Endothelial cell of umbilical vein (primary cell): ENCODE results near the gene PPP1R13L. TPM values are rescaled to one million over a fixed set of nuclear protein-coding genes. Genes with fewer than 3 reads are reported as not detected.
A peak's percentile ranks its signal among the peaks of the same experiment; 100 is the strongest.
"Not testable (repeated sequence)": the region's sequence is repeated elsewhere in the genome, so short reads cannot be mapped to it uniquely, and the experiment has no call there.

Experiments used
- BruUV-seq: library from RNA; stranded (reverse); fragments of 400-500 nt; replicated peaks from 2 replicates; lab custom pipeline; 2021; lab: Mats Ljungman, UMichigan
- CTCF ChIA-PET: fragments of 300-600, 350-600 bp; sonication (Branson Sonifier 250); formaldehyde crosslinking; loops from one replicate; lab custom pipeline; 2021; ENCODE audit warnings: antibody characterized with exemption, inconsistent platforms; lab: Charles Lee
- POLR2A ChIA-PET: fragments of 300-600, 350-600 bp; sonication (Branson Sonifier 250); formaldehyde crosslinking; loops from one replicate; lab custom pipeline; 2021; ENCODE audit warnings: antibody characterized with exemption, inconsistent platforms; lab: Charles Lee
- DNase-seq: peaks from one replicate; pipeline ENCODE4 v3.0.0-alpha.2; 2011; ENCODE audit warnings: low read depth, low spot score
- FAIRE-seq: peaks from 2 replicates; lab custom pipeline; 2011; peaks lifted over from hg19 to GRCh38; lab: Jason Lieb, UNC
- H2AFZ ChIP-seq: 2 replicates; pipeline ENCODE4 v1.6.0; 2012; ENCODE audit warnings: low read depth, low read length, control low read depth, inconsistent platforms
- H3K27ac ChIP-seq: 2 replicates; pipeline ENCODE4 v1.5.1; 2011; ENCODE audit warnings: low read depth, mild to moderate bottlenecking, control low read depth, low read length, moderate library complexity; ENCODE audit not compliant: insufficient read depth
- H3K27me3 ChIP-seq, 2 experiments: 2 replicates each; pipeline versions ENCODE4 v1.6.0 to v1.6.1; 2011; ENCODE audit warnings: low read length in 2 of 2, mixed read lengths in 1 of 2; ENCODE audit not compliant: control insufficient read depth in 2 of 2, insufficient read depth in 2 of 2
- H3K36me3 ChIP-seq, 2 experiments: 2 replicates in 1 of 2; 3 replicates in 1 of 2; pipeline ENCODE4 v1.5.1; 2011; ENCODE audit warnings: low read length in 2 of 2, mild to moderate bottlenecking in 1 of 2, moderate library complexity in 1 of 2; ENCODE audit not compliant: control insufficient read depth in 2 of 2, insufficient read depth in 2 of 2; ENCODE audit errors: extremely low read depth in 1 of 2
- H3K4me1 ChIP-seq: 3 replicates; pipeline ENCODE4 v1.5.1; 2011; ENCODE audit warnings: mild to moderate bottlenecking, low read length; ENCODE audit not compliant: control insufficient read depth, insufficient read depth; ENCODE audit errors: extremely low read depth
- H3K4me2 ChIP-seq: 2 replicates; pipeline ENCODE4 v1.6.1; 2011; ENCODE audit warnings: low read length, control low read depth, mixed read lengths; ENCODE audit not compliant: insufficient read depth
- H3K4me3 ChIP-seq, 3 experiments: fragments of 200-600 bp in 1 of 3; sonication (generic), shearing (Covaris generic) in 1 of 3; replicated peaks in 1 of 3; 2 replicates each; pipeline ENCODE4 v1.5.1; 2011 to 2016; ENCODE audit warnings: control low read depth in 3 of 3, low read length in 3 of 3, mild to moderate bottlenecking in 2 of 3, inconsistent platforms in 1 of 3, low read depth in 1 of 3, moderate library complexity in 1 of 3; ENCODE audit not compliant: insufficient read depth in 1 of 3
- H3K79me2 ChIP-seq: 2 replicates; pipeline ENCODE4 v1.6.0; 2012; ENCODE audit warnings: low read length, inconsistent platforms; ENCODE audit not compliant: control insufficient read depth, insufficient read depth
- H3K9ac ChIP-seq: replicated peaks from 2 replicates; pipeline ENCODE3; 2011; ENCODE audit warnings: low read length, control low read depth; ENCODE audit not compliant: insufficient read depth; ENCODE audit errors: extremely low read depth
- H3K9me1 ChIP-seq: replicated peaks from 3 replicates; pipeline ENCODE4 v1.6.0; 2011; ENCODE audit warnings: mild to moderate bottlenecking, low read length; ENCODE audit not compliant: control insufficient read depth, insufficient read depth; ENCODE audit errors: extremely low read depth
- H3K9me3 ChIP-seq: replicated peaks from 2 replicates; pipeline ENCODE4 v1.5.1; 2012; ENCODE audit warnings: low read length, inconsistent platforms; ENCODE audit not compliant: control insufficient read depth, insufficient read depth
- H4K20me1 ChIP-seq: replicated peaks from 2 replicates; pipeline ENCODE3; 2011; ENCODE audit warnings: mild to moderate bottlenecking, low read length; ENCODE audit not compliant: control insufficient read depth, insufficient read depth; ENCODE audit errors: extremely low read depth
- EZH2 ChIP-seq: IDR thresholded peaks from 2 replicates; pipeline ENCODE4 v1.6.1; 2012; ENCODE audit warnings: borderline replicate concordance, low read depth, mild to moderate bottlenecking, moderate library complexity, low read length, inconsistent platforms; ENCODE audit not compliant: severe bottlenecking
- FOS ChIP-seq: IDR thresholded peaks from 2 replicates; pipeline ENCODE4 v1.6.1; 2011; ENCODE audit warnings: mild to moderate bottlenecking, low read length, moderate library complexity, borderline replicate concordance; ENCODE audit not compliant: insufficient read depth
- GATA2 ChIP-seq: IDR thresholded peaks from 2 replicates; pipeline ENCODE4 v1.7.0; 2011; ENCODE audit warnings: low read depth, mild to moderate bottlenecking, moderate library complexity, mixed read lengths, low read length; ENCODE audit not compliant: insufficient read length, insufficient read depth
- JUN ChIP-seq: IDR thresholded peaks from 2 replicates; pipeline ENCODE4 v1.6.1; 2011; ENCODE audit warnings: borderline replicate concordance, low read depth; ENCODE audit not compliant: insufficient read length, insufficient read depth
- MAX ChIP-seq: IDR thresholded peaks from 2 replicates; pipeline ENCODE4 v1.6.1; 2011; ENCODE audit not compliant: insufficient read depth, insufficient read length
- MYC ChIP-seq: IDR thresholded peaks from one replicate; pipeline ENCODE4 v1.6.1; 2011; ENCODE audit warnings: mild to moderate bottlenecking, low read depth, low read length
- POLR2A ChIP-seq: IDR thresholded peaks from 2 replicates; pipeline ENCODE4 v1.6.1; 2012; ENCODE audit warnings: low read depth, mild to moderate bottlenecking, control low read depth, low read length
- POLR2AphosphoS5 ChIP-seq: IDR thresholded peaks from 2 replicates; pipeline ENCODE4 v1.6.1; 2012; ENCODE audit warnings: low read depth, mild to moderate bottlenecking, control low read depth, low read length, moderate library complexity; ENCODE audit not compliant: insufficient read depth
- dilution Hi-C: fragments of 300-500 bp; cut with MboI; formaldehyde crosslinking; loops from one replicate; pipeline ENCODE4 v1.15.0; 2019; ENCODE audit warnings: low sequenced_read_pairs; ENCODE audit not compliant: extremely low pct_ligation_motif_present
- intact Hi-C: fragments of 100-400 bp; cut with micrococcal nuclease; formaldehyde crosslinking; loops from one replicate; pipeline ENCODE4 v1.10.0; 2022
- polyA plus RNA-seq, 4 experiments: library from polyadenylated mRNA; depleted of rRNA in 3 of 4; stranded (reverse) in 3 of 4; unstranded in 1 of 4; fragments of >200 nt; gene quantifications; 2 replicates each; pipeline versions ENCODE4 v1.2.1 to v1.2.3, GENCODE V29; 2011 to 2012; ENCODE audit warnings: missing spikeins in 1 of 4
- total RNA-seq: library from RNA; stranded (reverse); gene quantifications from 2 replicates; pipeline ENCODE4 v1.2.3, GENCODE V29; 2021
- TF ChIP-seq, protein P1 (sequence below), 2 donors: IDR thresholded peaks; 1 replicate in 1 of 2; 2 replicates in 1 of 2; pipeline ENCODE4 v1.5.1; 2011; ENCODE audit warnings: low read length in 2 of 2, mild to moderate bottlenecking in 2 of 2, moderate library complexity in 2 of 2, control low read depth in 1 of 2, inconsistent platforms in 1 of 2, low read depth in 1 of 2; ENCODE audit not compliant: insufficient read depth in 1 of 2; ENCODE audit errors: extremely low read depth in 1 of 2

The PPP1R13L gene
- total and polyA plus RNA-seq, 2 donors (not counting 3 experiments of a cell fraction or from before 2014, with no cell fraction given): 28.5 to 77.4 TPM

GRCh38 chr19:45413497-45413896 lies 8.6 kb upstream of the PPP1R13L start:
- no TSS peak for BruUV-seq
- H3K27me3 ChIP-seq: no peaks in the 10 kb centered on the region

DNA sequence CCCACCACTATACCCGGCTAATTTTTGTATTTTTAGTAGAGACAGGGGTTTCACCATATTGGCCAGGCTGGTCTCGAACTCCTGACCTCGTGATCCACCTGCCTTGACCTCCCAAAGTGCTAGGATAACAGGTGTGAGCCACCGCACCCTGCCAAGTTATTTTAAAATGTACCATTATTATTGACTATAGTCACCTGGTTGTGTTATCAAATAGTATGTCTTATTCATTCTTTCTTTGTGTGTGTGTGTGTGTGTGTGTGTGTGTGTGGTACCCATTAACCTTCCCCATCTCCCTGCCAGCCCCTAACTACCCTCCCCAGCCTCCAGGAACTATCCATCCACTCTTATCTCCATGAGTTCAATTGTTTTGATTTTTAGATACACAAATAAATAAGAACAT lies 5.5 kb upstream of the PPP1R13L start:
- dilution Hi-C loops, POLR2A ChIA-PET, intact Hi-C loops, H3K9me1 ChIP-seq, FAIRE-seq, DNase-seq, H3K9me3 ChIP-seq, H3K4me3 ChIP-seq, H3K9ac ChIP-seq, CTCF ChIA-PET, H4K20me1 ChIP-seq, H3K4me2 ChIP-seq, H2AFZ ChIP-seq, H3K27ac ChIP-seq, H3K27me3 ChIP-seq, H3K4me1 ChIP-seq: not testable (repeated sequence)
- Histone ChIP-seq H3K79me2 (peaks cover 24% of the 10 kb centered on the region), H3K36me3 (peaks cover 3 to 12% of the 10 kb centered on the region in 2 experiments)
- TSS peak; percentile 3 for BruUV-seq

More at GRCh38 chr19:45413497-45413896, 8.6 kb upstream of the PPP1R13L start:
- Histone ChIP-seq H3K9me3 (no peaks in the 10 kb centered on the region), H3K4me1 (no peaks in the 10 kb centered on the region), H3K9ac (no peak overlapping the region), H3K4me3 (no peak overlapping the region), H3K27ac (no peak overlapping the region), H4K20me1 (no peaks in the 10 kb centered on the region), H3K9me1 (no peaks in the 10 kb centered on the region), H3K36me3 (peaks cover 3 to 12% of the 10 kb centered on the region in 2 experiments), H3K4me2 (no peak overlapping the region), H2AFZ (no peak overlapping the region), H3K79me2 (peaks cover 9% of the 10 kb centered on the region)
- ChIA-PET POLR2A (interaction anchor here (1.4 kb wide), 1 partner anchor 11 kb away, joined by 3 read pairs; the partner anchor contains the start of gene ERCC1), CTCF (interaction anchor here (1.1 to 2.2 kb wide), 4 partner anchors 8 to 65 kb away, joined by 4 to 8 read pairs (median 6); partner anchors contain the start of gene ERCC1)
- FAIRE-seq (no peak), DNase-seq (no peak)
- intact Hi-C loops (no loop called here), dilution Hi-C loops (no loop called here)
- TF ChIP-seq, protein P1, sequence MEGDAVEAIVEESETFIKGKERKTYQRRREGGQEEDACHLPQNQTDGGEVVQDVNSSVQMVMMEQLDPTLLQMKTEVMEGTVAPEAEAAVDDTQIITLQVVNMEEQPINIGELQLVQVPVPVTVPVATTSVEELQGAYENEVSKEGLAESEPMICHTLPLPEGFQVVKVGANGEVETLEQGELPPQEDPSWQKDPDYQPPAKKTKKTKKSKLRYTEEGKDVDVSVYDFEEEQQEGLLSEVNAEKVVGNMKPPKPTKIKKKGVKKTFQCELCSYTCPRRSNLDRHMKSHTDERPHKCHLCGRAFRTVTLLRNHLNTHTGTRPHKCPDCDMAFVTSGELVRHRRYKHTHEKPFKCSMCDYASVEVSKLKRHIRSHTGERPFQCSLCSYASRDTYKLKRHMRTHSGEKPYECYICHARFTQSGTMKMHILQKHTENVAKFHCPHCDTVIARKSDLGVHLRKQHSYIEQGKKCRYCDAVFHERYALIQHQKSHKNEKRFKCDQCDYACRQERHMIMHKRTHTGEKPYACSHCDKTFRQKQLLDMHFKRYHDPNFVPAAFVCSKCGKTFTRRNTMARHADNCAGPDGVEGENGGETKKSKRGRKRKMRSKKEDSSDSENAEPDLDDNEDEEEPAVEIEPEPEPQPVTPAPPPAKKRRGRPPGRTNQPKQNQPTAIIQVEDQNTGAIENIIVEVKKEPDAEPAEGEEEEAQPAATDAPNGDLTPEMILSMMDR (IDR thresholded peaks at IDR 0.05; ENCODE audit: extremely low read depth in 1 of 2, insufficient read depth in 1 of 2, low read depth in 1 of 2, low read length in 2 of 2): no peak
- TF ChIP-seq MAX: no peak
- no peak for TF ChIP-seq JUN
- no peak for TF ChIP-seq GATA2
- TF ChIP-seq POLR2A: no peak
- no peak for TF ChIP-seq EZH2
- TF ChIP-seq POLR2AphosphoS5: no peak
- no peak for TF ChIP-seq FOS
- TF ChIP-seq MYC: no peak
